ENCODE results near the gene SLIT3.

DNA sequence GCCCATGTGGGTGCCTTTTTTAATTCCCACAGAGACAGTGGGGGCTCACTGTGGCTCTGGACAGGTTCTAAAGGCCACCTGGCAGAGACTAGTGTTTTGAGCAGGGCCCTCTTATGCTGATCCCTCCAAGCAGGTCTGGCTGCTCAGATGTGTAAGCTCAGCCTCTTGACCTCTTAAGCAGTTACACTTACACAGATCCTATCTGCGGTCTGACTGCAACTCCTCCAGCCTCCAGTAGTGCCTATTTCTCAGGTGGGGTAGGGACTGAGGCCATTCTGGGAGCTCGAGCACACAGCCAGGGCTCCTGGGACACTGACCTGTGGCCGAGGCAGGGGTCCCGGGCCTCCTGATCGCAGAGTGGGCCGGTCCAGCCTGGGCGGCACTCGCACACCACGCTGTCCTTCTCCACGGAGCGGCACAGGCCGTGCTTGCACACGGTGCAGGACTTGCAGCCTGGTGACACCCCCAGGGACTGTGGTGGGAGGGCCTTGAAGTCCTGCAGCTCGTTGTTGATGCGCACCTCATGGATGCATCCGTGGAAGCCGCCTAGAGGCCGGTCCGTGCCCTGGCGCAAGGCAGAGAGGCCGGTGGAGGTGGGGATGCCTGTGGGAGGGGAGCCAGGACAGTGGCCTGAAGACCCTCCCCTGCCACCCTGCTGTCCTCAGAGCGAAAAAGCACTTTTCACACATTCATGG is 629.9 kb downstream of the SLIT3 start:
- TF ChIP-seq, protein P1, sequence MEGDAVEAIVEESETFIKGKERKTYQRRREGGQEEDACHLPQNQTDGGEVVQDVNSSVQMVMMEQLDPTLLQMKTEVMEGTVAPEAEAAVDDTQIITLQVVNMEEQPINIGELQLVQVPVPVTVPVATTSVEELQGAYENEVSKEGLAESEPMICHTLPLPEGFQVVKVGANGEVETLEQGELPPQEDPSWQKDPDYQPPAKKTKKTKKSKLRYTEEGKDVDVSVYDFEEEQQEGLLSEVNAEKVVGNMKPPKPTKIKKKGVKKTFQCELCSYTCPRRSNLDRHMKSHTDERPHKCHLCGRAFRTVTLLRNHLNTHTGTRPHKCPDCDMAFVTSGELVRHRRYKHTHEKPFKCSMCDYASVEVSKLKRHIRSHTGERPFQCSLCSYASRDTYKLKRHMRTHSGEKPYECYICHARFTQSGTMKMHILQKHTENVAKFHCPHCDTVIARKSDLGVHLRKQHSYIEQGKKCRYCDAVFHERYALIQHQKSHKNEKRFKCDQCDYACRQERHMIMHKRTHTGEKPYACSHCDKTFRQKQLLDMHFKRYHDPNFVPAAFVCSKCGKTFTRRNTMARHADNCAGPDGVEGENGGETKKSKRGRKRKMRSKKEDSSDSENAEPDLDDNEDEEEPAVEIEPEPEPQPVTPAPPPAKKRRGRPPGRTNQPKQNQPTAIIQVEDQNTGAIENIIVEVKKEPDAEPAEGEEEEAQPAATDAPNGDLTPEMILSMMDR (IDR thresholded peaks at IDR 0.05; ENCODE audit: low read depth, low read length), result no peak
- TF ChIP-seq EZH2phosphoT487 (IDR thresholded peaks at IDR 0.05; ENCODE audit: low read depth), result no peak
